Ramos (cell line): ENCODE results near the gene ACOXL.
"Not testable (repeated sequence)": the region's sequence is repeated elsewhere in the genome, so short reads cannot be mapped to it uniquely, and the experiment has no call there.

Source experiments
- in situ Hi-C: fragments of 300-500 bp; cut with MboI; formaldehyde crosslinking; loops from one replicate; pipeline ENCODE4 v1.14.3; 2022; ENCODE audit warnings: low sequenced_read_pairs; ENCODE audit not compliant: unreplicated experiment

The ACOXL gene

DNA sequence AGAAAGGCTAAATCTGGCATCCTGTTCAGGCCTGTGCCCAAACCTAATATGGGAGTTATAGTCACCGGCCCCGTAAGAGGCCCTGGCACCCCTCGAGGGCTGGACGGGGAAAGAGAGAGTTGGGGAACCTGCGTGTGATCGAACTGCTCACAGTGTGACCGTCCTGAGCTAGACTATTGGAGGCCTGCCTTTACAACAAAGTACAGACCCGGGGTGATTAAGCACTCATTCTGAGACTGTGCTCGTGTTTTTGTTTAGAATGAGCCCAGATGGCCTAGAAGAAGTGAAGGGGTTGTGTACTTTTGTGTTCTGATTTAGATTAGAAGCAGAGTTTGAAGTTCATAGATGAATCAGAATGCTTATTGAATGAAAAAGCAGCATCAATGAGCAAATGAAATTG is 115.3 kb downstream of the ACOXL start:
- in situ Hi-C loops: no loop called here

DNA sequence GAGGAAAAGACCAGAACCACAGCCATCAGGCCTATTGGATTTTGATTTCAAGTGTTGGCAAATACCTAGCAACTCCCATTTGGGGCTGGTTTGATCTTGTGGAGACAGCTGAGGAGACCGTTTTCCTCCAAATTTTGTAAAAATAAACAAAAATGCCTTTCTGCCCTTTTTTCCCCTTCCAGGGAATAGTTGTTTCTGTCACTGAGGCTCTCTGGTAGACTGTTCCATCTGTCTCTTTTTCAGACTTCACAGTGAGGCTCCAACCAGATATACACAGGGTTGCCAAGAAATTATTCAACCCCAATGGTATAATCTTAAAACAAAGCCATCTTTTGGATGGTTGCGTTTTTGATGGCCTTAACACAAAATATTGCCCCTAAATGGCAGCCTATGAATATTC is 115.7 kb downstream of the ACOXL start:
- in situ Hi-C loops: no loop called here

GRCh38 chr2:110848519-110849030 is 116.2 kb downstream of the ACOXL start:
- in situ Hi-C loops: no loop called here

DNA sequence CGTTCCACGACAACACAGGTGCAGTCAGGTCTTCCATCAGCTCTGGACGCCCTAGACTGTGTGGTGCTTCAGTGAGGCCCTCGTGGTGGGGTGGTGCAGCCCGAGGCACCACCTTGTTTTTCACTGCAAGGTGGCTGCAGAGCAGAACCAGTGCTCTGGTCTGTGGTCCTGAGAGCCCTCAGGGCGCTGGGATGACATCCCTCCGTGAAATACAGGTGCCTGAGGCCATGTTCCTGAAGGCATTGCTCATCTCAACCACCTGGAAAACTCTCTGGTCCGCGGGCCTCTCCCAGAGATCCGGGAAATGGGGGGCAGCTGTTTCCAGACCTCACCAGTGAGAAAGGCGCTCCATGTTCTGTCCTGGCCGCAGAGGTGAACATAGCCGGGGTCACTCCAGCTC is 119.2 kb downstream of the ACOXL start:
- in situ Hi-C loops: no loop called here

GRCh38 chr2:110852051-110852450 is 119.7 kb downstream of the ACOXL start:
- in situ Hi-C loops: no loop called here

DNA sequence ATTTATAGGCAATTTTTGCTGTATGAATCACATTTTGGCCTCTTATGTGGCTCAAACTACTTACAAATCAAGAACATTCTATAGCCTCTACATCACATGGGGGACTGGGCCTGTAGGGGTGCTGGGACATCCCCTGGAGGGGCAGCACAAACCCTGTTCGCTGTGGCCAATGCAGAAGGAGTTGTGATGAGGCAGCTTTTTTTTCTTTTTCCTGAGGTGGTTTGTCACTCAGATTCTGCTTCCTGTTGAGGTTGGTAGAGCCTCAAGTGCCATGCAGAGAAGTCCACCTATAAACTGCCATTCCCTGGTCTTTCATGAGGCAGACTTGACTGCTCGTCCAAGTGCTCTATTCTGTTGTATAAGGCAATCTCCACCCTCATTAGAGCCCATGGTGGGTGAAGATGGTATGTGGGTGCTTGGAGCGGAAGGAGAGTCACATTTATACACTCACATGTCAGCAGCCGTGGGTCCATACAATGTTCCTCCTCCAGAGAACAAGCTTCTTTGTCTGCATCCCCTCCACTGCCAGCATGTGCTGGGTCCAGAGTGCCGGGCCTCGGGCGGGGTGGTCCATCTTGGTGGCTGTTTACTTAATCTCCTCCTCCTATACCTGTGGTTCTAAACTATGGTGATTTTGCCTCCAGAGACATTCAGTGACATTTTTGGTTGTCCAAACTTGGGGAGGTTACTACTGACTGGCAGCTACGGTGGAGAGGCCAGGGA is 120.3 kb downstream of the ACOXL start:
- in situ Hi-C loops: no loop called here

DNA sequence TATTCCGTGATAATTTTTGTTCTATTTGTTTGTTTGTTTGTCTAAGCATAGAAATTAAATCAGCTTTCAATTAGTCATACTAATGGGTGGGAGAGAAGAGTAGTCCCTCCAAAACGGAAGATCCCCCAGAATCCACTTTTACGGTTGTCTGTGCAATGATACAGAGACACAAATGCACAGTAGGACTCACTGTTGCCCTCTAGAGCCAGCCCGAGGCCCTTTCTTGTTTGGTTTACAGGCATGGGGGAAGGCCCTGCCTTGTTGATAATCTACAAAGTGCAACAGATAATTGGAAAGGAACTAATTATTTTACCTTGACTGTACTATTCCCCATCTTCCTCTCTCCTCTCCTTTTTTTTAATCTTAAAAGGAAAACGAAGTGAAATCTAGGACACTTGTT is 121.1 kb downstream of the ACOXL start:
- in situ Hi-C loops: no loop called here

- in situ Hi-C loops: no loop called here
Observed at GRCh38 chr2:110853948-110854347, 121.6 kb downstream of the ACOXL start.

GRCh38 chr2:110854355-110855081 is 122.1 kb downstream of the ACOXL start:
- in situ Hi-C loops: no loop called here

GRCh38 chr2:110855841-110856240 is 123.5 kb downstream of the ACOXL start:
- in situ Hi-C loops: not testable (repeated sequence)

DNA sequence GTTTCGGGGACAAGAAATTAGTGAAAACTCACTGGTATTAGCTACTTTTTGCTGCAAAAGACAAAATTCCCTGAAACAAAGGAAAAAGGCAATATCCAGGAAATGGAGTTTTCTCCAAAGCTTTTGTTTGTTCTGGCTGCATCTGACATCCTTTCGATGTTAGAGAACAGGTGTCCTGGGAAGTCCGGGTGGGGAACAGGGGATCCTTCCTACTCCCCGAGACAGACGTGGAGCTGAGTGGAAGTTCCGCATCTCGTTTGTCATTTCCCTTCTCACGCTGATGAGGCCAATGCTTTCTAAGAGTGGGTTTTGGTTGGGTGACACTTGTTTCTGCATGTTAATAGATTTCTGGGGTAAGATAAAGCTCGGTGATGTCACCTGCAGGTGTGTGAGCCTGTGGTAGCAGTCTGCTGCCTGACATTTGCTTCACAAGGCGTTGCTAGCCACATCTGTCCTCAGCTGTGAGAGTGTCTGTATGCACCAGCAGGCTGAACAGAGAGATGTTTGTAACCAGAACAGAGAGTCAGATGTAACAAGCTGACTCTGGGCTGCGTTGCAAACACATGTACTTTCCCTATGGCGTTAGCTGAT is 125.9 kb downstream of the ACOXL start:
- in situ Hi-C loops: no loop called here

DNA sequence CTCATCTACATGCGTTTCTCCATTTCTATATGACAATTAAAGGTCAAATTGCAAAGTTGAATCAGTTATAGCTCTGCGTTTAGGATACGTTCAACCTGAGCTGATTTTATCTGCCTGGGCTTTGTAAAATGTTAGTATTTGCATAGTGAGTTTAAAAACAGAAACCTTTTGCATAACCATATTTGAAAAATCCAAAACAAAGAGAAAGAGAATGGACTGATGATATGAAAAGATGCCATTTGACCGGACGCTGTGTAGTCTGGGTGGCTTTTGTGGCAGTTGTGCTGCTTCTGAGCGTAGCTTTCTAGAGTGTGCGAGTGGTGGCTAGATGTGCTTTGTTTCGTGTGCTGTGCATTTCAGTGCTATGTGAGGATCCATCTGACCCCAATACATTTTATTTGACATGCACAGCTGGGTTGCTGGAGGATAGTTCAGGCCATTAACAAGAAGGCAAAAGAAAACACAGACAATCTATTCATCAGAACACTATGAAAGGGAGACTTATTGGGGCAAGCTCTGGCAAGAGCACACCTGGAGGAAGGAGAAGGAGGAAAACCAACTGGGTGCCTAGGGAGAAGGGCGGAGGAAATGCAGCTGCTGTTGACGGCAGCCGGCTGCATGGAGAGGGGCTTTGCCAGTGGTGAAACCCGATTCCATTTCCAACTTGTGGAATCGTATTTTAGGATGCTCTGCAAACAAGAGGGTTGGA is 126.8 kb downstream of the ACOXL start:
- in situ Hi-C loops: no loop called here

GRCh38 chr2:110860630-110861029 is 128.3 kb downstream of the ACOXL start:
- in situ Hi-C loops: no loop called here

GRCh38 chr2:110861616-110862260 is 129.4 kb downstream of the ACOXL start:
- in situ Hi-C loops: no loop called here

GRCh38 chr2:110863726-110864125 is 131.4 kb downstream of the ACOXL start:
- in situ Hi-C loops: no loop called here

DNA sequence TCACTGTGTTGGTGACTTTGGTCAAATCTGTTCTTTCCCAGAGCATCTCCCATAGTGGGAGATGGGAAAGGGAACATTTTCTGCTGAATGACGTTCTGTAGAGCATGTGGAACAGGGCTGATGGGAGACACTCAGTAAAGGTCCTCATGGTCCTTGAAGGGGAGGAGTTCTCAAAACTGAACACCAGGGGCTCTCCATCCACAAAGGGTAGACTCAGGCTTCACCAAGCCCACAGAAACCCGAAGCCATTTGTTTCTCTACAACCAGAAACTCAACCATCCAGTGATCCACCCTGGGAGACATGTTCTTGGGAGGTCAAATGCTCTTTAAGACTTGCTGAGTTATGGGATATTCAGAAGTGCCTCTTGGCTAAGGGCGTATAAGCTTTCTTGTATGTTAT is 131.8 kb downstream of the ACOXL start:
- in situ Hi-C loops: no loop called here

DNA sequence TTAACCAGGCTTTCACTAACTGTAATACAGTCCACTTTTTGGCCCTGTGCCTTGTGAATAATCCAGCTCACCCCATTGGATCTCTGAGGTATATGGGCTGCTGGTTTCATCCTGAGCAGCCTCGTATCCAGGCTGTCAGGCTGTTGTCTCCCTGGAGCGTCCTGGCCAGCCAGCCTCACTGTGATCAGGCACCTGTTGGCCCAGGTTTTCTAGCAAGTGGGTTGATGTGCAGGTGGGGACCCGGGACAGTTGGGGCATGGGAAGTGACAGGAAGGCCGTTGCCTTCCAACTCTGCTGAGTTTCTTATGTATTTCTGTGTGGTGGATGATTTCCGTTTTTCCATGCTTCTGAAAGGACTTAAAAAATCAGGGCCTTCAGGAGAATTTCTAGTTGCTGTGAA is 132.4 kb downstream of the ACOXL start:
- in situ Hi-C loops: no loop called here

DNA sequence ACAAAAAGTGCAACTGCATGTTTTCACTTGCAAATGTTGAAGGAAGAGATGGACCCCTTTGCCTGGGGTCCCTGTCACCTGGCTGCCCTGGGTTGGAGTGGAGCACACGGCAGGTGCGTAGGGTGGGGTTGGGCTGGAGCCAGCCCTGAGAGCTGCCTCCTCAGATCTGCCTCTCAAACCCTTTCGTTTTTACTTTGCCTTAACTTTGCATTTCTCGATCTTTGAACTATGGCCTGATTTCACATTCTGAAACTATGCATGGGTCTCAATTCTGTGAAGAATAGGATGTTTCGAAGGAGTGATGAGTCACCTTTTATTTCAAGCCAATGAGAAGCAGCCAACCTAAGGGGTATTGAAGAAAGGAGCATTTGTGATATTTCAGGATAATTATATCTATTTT is 132.8 kb downstream of the ACOXL start:
- in situ Hi-C loops: no loop called here

GRCh38 chr2:110866045-110866444 is 133.7 kb downstream of the ACOXL start:
- in situ Hi-C loops: no loop called here

GRCh38 chr2:110866466-110866865 is 134.1 kb downstream of the ACOXL start:
- in situ Hi-C loops: no loop called here
